ENCODE data around the gene RDH8. TPM values are rescaled to one million over a fixed set of nuclear protein-coding genes. Genes with fewer than 3 reads are reported as not detected.
"Not testable (repeated sequence)": the region's sequence is repeated elsewhere in the genome, so short reads cannot be mapped to it uniquely, and the experiment has no call there.

The RDH8 gene
- total RNA-seq, 1 experiment from 2014 or later = not detected

DNA sequence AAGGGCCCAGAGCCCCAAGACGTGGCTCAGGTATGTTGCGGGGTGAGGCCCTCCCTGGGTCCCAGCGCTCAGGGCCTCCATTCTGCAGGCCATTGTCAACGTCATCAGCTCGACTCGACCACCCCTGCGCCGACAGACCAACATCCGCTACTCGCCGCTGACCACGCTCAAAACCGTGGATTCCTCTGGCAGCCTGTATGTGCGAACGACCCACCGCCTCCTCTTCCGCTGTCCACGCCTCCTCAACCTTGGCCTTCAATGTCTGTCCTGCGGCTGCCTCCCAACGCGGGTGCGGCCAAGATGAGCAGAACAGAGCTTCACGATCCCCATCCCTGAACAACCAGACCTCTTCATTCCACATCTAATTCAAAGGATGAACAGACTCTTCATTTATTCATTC, 8.2 kb downstream of the RDH8 start:
- no peak for TF ChIP-seq CTCF (IDR thresholded peaks at IDR 0.05)
- TF ChIP-seq POLR2AphosphoS5 (IDR thresholded peaks at IDR 0.05; ENCODE audit: low read depth, low read length) = no peak
- TF ChIP-seq, protein P1, sequence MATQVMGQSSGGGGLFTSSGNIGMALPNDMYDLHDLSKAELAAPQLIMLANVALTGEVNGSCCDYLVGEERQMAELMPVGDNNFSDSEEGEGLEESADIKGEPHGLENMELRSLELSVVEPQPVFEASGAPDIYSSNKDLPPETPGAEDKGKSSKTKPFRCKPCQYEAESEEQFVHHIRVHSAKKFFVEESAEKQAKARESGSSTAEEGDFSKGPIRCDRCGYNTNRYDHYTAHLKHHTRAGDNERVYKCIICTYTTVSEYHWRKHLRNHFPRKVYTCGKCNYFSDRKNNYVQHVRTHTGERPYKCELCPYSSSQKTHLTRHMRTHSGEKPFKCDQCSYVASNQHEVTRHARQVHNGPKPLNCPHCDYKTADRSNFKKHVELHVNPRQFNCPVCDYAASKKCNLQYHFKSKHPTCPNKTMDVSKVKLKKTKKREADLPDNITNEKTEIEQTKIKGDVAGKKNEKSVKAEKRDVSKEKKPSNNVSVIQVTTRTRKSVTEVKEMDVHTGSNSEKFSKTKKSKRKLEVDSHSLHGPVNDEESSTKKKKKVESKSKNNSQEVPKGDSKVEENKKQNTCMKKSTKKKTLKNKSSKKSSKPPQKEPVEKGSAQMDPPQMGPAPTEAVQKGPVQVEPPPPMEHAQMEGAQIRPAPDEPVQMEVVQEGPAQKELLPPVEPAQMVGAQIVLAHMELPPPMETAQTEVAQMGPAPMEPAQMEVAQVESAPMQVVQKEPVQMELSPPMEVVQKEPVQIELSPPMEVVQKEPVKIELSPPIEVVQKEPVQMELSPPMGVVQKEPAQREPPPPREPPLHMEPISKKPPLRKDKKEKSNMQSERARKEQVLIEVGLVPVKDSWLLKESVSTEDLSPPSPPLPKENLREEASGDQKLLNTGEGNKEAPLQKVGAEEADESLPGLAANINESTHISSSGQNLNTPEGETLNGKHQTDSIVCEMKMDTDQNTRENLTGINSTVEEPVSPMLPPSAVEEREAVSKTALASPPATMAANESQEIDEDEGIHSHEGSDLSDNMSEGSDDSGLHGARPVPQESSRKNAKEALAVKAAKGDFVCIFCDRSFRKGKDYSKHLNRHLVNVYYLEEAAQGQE (IDR thresholded peaks at IDR 0.05; ENCODE audit: insufficient read depth in 1 of 2, low read depth in 2 of 2, low read length in 1 of 2) = no peak
- TF ChIP-seq SIN3A (IDR thresholded peaks at IDR 0.05; ENCODE audit: borderline replicate concordance, insufficient read depth, low read depth, low read length) = no peak
- TF ChIP-seq TCF7L2 (IDR thresholded peaks at IDR 0.05; ENCODE audit: low read depth, low read length) = no peak
- intact Hi-C loops (cut with micrococcal nuclease; ENCODE audit: unreplicated experiment) (no loop called here), in situ Hi-C loops (cut with HindIII; ENCODE audit: low pct_unique_long_range_greater_than_20kb, low sequenced_read_pairs) (no loop called here)
- H3K4me3 ChIP-seq (ENCODE audit: low read depth in 2 of 2, low read length in 2 of 2) = no peak overlapping the region
- H3K4me1 ChIP-seq (ENCODE audit: control insufficient read depth, insufficient read depth, low read length) = no peaks in the 10 kb centered on the region
- no peaks in the 10 kb centered on the region for H3K36me3 ChIP-seq (ENCODE audit: control insufficient read depth, insufficient read depth, low read length)
- H3K27ac ChIP-seq (ENCODE audit: low read length) = no peak overlapping the region
- POLR2A ChIA-PET = no interaction called here
- ATAC-seq (no peak), DNase-seq (ENCODE audit: low read depth, low spot score) (no peak)
- CTCF ChIA-PET = no interaction called here
- H3K9me3 ChIP-seq (ENCODE audit: control insufficient read depth, insufficient read depth, low read depth, low read length) = no peaks in the 10 kb centered on the region
- no TSS peak for BruUV-seq (replicated peaks)
- no peaks in the 10 kb centered on the region for H3K27me3 ChIP-seq (ENCODE audit: control insufficient read depth, insufficient read depth, low read length)

GRCh38 chr19:10021863-10022262, 8.6 kb downstream of the RDH8 start:
- in situ Hi-C loops (cut with HindIII; ENCODE audit: low pct_unique_long_range_greater_than_20kb, low sequenced_read_pairs) (no loop called here), intact Hi-C loops (cut with micrococcal nuclease; ENCODE audit: unreplicated experiment) (no loop called here)
- H3K27me3 ChIP-seq (ENCODE audit: control insufficient read depth, insufficient read depth, low read length) = no peaks in the 10 kb centered on the region
- H3K4me1 ChIP-seq (ENCODE audit: control insufficient read depth, insufficient read depth, low read length) = no peaks in the 10 kb centered on the region
- CTCF ChIA-PET = no interaction called here
- H3K4me3 ChIP-seq (ENCODE audit: low read depth in 2 of 2, low read length in 2 of 2) = no peak overlapping the region
- no TSS peak for BruUV-seq (replicated peaks)
- no peak for DNase-seq (ENCODE audit: low read depth, low spot score)
- ATAC-seq = no peak
- no peak overlapping the region for H3K27ac ChIP-seq (ENCODE audit: low read length)
- H3K9me3 ChIP-seq (ENCODE audit: control insufficient read depth, insufficient read depth, low read depth, low read length) = no peaks in the 10 kb centered on the region
- TF ChIP-seq CTCF (IDR thresholded peaks at IDR 0.05) (no peak), TCF7L2 (IDR thresholded peaks at IDR 0.05; ENCODE audit: low read depth, low read length) (no peak), SIN3A (IDR thresholded peaks at IDR 0.05; ENCODE audit: borderline replicate concordance, insufficient read depth, low read depth, low read length) (no peak), POLR2AphosphoS5 (IDR thresholded peaks at IDR 0.05; ENCODE audit: low read depth, low read length) (no peak)
- TF ChIP-seq, protein P1 (IDR thresholded peaks at IDR 0.05; ENCODE audit: insufficient read depth in 1 of 2, low read depth in 2 of 2, low read length in 1 of 2) = no peak
- POLR2A ChIA-PET = no interaction called here
- H3K36me3 ChIP-seq (ENCODE audit: control insufficient read depth, insufficient read depth, low read length) = no peaks in the 10 kb centered on the region

GRCh38 chr19:10023096-10023495, 9.8 kb downstream of the RDH8 start:
- H3K36me3 ChIP-seq (ENCODE audit: control insufficient read depth, insufficient read depth, low read length); in situ Hi-C loops (cut with HindIII; ENCODE audit: low pct_unique_long_range_greater_than_20kb, low sequenced_read_pairs); BruUV-seq (replicated peaks); H3K4me1 ChIP-seq (ENCODE audit: control insufficient read depth, insufficient read depth, low read length); H3K27ac ChIP-seq (ENCODE audit: low read length); intact Hi-C loops (cut with micrococcal nuclease; ENCODE audit: unreplicated experiment); DNase-seq (ENCODE audit: low read depth, low spot score); POLR2A ChIA-PET; H3K9me3 ChIP-seq (ENCODE audit: control insufficient read depth, insufficient read depth, low read depth, low read length); H3K27me3 ChIP-seq (ENCODE audit: control insufficient read depth, insufficient read depth, low read length); H3K4me3 ChIP-seq (ENCODE audit: low read depth in 2 of 2, low read length in 2 of 2); ATAC-seq; CTCF ChIA-PET: not testable (repeated sequence)
